HEK293 (cell line): Measurements from ENCODE around the gene CLCN7.

Experiments used
- CTCF ChIP-seq: fragments of 450-650 bp; formaldehyde crosslinking; IDR thresholded peaks from 2 replicates; pipeline ENCODE4 v1.5.1; 2016; ENCODE audit warnings: missing biosample characterization, missing genetic modification characterization
- EGR2 ChIP-seq: fragments of 450-650 bp; formaldehyde crosslinking; IDR thresholded peaks from 2 replicates; pipeline ENCODE4 v1.5.1; 2016; ENCODE audit warnings: low read depth, missing biosample characterization, missing genetic modification characterization
- REPIN1 ChIP-seq: fragments of 450-650 bp; formaldehyde crosslinking; IDR thresholded peaks from 2 replicates; pipeline ENCODE4 v1.5.1; 2017; ENCODE audit warnings: missing biosample characterization, missing genetic modification characterization, low read depth
- TSHZ1 ChIP-seq: fragments of 450-650 bp; formaldehyde crosslinking; IDR thresholded peaks from 2 replicates; pipeline ENCODE4 v1.5.1; 2016; ENCODE audit warnings: missing biosample characterization, missing genetic modification characterization, borderline replicate concordance
- ZBTB10 ChIP-seq: fragments of 450-650 bp; formaldehyde crosslinking; IDR thresholded peaks from 2 replicates; pipeline ENCODE4 v1.5.1; 2016; ENCODE audit warnings: missing biosample characterization, missing genetic modification characterization
- ZBTB49 ChIP-seq: fragments of 450-650 bp; formaldehyde crosslinking; IDR thresholded peaks from 2 replicates; pipeline ENCODE4 v1.5.1; 2016; ENCODE audit warnings: missing biosample characterization, missing genetic modification characterization, low read depth
- ZNF112 ChIP-seq: fragments of 450-650 bp; formaldehyde crosslinking; IDR thresholded peaks from 2 replicates; pipeline ENCODE4 v1.5.0; 2017; ENCODE audit warnings: missing biosample characterization, missing genetic modification characterization
- ZNF292 ChIP-seq: fragments of 450-650 bp; formaldehyde crosslinking; IDR thresholded peaks from 2 replicates; pipeline ENCODE4 v1.5.1; 2016; ENCODE audit warnings: low read depth, missing biosample characterization, missing genetic modification characterization, borderline replicate concordance
- ZNF354C ChIP-seq: fragments of 450-650 bp; formaldehyde crosslinking; IDR thresholded peaks from 2 replicates; pipeline ENCODE4 v1.5.1; 2016; ENCODE audit warnings: missing biosample characterization, missing genetic modification characterization, low read depth, borderline replicate concordance
- ZNF629 ChIP-seq: fragments of 450-650 bp; formaldehyde crosslinking; IDR thresholded peaks from 2 replicates; pipeline ENCODE4 v1.5.1; 2017; ENCODE audit warnings: missing biosample characterization, missing genetic modification characterization

- TF ChIP-seq ZBTB10 (tag by site-specific recombination): no peak
- TF ChIP-seq TSHZ1 (tag by site-specific recombination): no peak
- no peak for TF ChIP-seq CTCF (tag by site-specific recombination)
- no peak for TF ChIP-seq ZNF112 (tag by site-specific recombination)
- no peak for TF ChIP-seq ZNF292
- no peak for TF ChIP-seq ZBTB49 (tag by site-specific recombination)
- no peak for TF ChIP-seq EGR2 (tag by site-specific recombination)
- no peak for TF ChIP-seq ZNF354C (tag by site-specific recombination)
- no peak for TF ChIP-seq ZNF629 (tag by site-specific recombination)
- TF ChIP-seq REPIN1 (tag by site-specific recombination): no peak
Observed at GRCh38 chr16:1395444-1396031, 79.3 kb downstream of the CLCN7 start.
